ENCODE measurements around the gene MYT1.
A peak's percentile ranks its signal among the peaks of the same experiment; 100 is the strongest.

Gene MYT1

GRCh38 chr20:64140061-64140931 lies 24.0 kb upstream of the MYT1 start:
- no peak for DNase-seq

- DNase-seq, result no peak
These were observed 23.3 kb upstream of the MYT1 start for GRCh38 chr20:64140956-64141355.

GRCh38 chr20:64142590-64142989 lies 21.7 kb upstream of the MYT1 start:
- DNase-seq, result no peak

GRCh38 chr20:64143018-64143801 lies 21.0 kb upstream of the MYT1 start:
- DNase-seq, result no peak

- no peak for DNase-seq
These were observed 19.9 kb upstream of the MYT1 start for GRCh38 chr20:64144144-64144912.

GRCh38 chr20:64145458-64146300 lies 18.6 kb upstream of the MYT1 start:
- DNase-seq, result no peak

- DNase-seq, result no peak
These were observed 17.8 kb upstream of the MYT1 start for GRCh38 chr20:64146301-64146935.

- DNase-seq, result no peak
These were observed 17.2 kb upstream of the MYT1 start for GRCh38 chr20:64146936-64147477.

- DNase-seq, result no peak
These were observed 15.7 kb upstream of the MYT1 start for GRCh38 chr20:64148581-64148980.

GRCh38 chr20:64149141-64149540 lies 15.1 kb upstream of the MYT1 start:
- DNase-seq, result no peak

- no peak for DNase-seq
These were observed 14.3 kb upstream of the MYT1 start for GRCh38 chr20:64149809-64150560.

GRCh38 chr20:64150756-64151632 lies 13.3 kb upstream of the MYT1 start:
- no peak for DNase-seq

GRCh38 chr20:64151633-64152530 lies 12.4 kb upstream of the MYT1 start:
- DNase-seq, result no peak

GRCh38 chr20:64152906-64153305 lies 11.3 kb upstream of the MYT1 start:
- DNase-seq, result peak; percentile 90

- DNase-seq, result no peak
These were observed 10.8 kb upstream of the MYT1 start for GRCh38 chr20:64153410-64153809.

- DNase-seq, result no peak
These were observed 10.2 kb upstream of the MYT1 start for GRCh38 chr20:64153861-64154589.

- DNase-seq, result no peak
These were observed 9.5 kb upstream of the MYT1 start for GRCh38 chr20:64154590-64155257.

Measured in NCI-H2107 (cell line).